Tibial nerve (tissue), 4 donors: ENCODE data around the gene C4BPA.

Experiments
- CTCF ChIP-seq, 5 experiments: fragments of 200-600 bp in 3 of 5; fragments of 450-650 bp in 2 of 5; sonication (generic) in 3 of 5; IDR thresholded peaks; one replicate each; pipeline ENCODE4 v1.5.1; 2016 to 2019; ENCODE audit warnings: antibody characterized with exemption in 5 of 5, mild to moderate bottlenecking in 3 of 5, moderate library complexity in 2 of 5
- EP300 ChIP-seq, 2 donors: sonication (generic); formaldehyde crosslinking; IDR thresholded peaks; one replicate each; pipeline ENCODE4 v1.6.1; 2017; ENCODE audit warnings: antibody characterized with exemption in 2 of 2, mild to moderate bottlenecking in 1 of 2

DNA sequence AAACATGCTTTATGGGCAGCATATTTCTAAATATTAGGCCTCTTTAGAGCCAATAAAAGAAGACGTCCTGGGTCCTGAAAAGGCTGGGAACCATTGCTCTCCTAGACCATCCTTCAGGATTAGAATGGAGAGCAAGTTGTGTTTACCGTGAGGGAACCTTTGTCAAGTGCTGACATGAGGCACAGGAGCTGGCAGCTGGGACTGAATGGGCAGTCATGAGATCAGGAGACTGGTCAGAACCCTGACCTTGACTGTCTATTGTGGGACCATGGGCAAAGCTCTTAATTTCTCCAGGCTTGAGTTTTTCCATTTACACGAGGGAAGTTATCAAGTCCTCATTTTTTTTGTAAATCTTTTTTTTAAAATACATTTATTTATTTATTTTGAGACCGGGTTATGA is 45.8 kb upstream of the C4BPA start:
- TF ChIP-seq EP300 (IDR thresholded peaks at IDR 0.05) (no peak), CTCF (IDR thresholded peaks at IDR 0.05) (no peak)
